ENCODE results near the gene CCDC174.

The CCDC174 gene

DNA sequence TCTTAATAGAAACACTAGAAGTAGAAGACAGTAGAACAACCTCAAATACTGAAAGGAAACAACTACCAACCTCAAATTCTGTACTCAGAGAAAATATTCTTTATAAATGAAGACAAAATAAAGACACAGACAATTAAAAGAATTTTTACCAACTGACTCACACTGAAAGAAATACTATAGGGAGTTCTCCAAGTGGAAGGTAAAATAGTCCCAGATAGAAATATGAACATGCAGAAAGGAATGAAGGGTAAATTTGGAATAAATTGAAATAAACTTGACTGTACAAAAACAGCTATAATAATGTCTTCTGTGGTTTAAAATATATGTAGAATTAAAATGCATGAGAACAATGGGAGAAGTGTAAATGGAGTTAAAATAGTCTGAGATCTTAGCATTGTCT, 36.7 kb upstream of the CCDC174 start:
- no peak for DNase-seq (ENCODE audit: low spot score)
- in situ Hi-C loops (cut with MboI; ENCODE audit: low pct_unique_long_range_greater_than_20kb, low sequenced_read_pairs, unreplicated experiment), result no loop called here
- TF ChIP-seq, protein P1, sequence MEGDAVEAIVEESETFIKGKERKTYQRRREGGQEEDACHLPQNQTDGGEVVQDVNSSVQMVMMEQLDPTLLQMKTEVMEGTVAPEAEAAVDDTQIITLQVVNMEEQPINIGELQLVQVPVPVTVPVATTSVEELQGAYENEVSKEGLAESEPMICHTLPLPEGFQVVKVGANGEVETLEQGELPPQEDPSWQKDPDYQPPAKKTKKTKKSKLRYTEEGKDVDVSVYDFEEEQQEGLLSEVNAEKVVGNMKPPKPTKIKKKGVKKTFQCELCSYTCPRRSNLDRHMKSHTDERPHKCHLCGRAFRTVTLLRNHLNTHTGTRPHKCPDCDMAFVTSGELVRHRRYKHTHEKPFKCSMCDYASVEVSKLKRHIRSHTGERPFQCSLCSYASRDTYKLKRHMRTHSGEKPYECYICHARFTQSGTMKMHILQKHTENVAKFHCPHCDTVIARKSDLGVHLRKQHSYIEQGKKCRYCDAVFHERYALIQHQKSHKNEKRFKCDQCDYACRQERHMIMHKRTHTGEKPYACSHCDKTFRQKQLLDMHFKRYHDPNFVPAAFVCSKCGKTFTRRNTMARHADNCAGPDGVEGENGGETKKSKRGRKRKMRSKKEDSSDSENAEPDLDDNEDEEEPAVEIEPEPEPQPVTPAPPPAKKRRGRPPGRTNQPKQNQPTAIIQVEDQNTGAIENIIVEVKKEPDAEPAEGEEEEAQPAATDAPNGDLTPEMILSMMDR (IDR thresholded peaks at IDR 0.05; ENCODE audit: extremely low read depth, insufficient read depth, missing control alignments), result no peak

GRCh38 chr3:14616606-14617507, 34.7 kb upstream of the CCDC174 start:
- TF ChIP-seq, protein P1 (IDR thresholded peaks at IDR 0.05; ENCODE audit: extremely low read depth, insufficient read depth, missing control alignments), result no peak
- in situ Hi-C loops (cut with MboI; ENCODE audit: low pct_unique_long_range_greater_than_20kb, low sequenced_read_pairs, unreplicated experiment), result no loop called here
- DNase-seq (ENCODE audit: low spot score), result no peak

DNA sequence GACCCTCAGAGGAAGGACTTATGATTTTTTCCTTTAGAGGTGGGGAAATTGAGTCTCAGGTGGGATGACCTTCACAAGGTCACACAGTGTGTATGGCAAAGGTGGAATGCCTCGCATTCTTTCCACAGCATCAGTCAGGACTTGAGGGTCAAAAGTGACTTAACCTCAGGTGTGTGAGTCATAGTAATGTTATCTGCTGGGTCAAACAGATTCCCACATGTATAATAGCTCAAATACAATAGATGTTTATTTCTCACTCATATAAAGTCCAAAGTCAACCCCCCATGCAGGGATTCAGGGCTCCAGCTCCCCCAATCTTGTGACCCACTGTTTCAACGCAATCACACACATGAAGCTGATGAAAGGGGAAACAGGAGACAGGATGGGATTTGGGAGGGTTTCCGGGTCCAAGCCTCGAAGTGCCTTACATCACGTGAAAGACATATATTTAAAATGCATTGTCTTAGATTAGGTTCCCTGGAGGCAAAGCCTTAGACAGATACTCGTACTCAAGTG, 34.0 kb upstream of the CCDC174 start:
- in situ Hi-C loops (cut with MboI; ENCODE audit: low pct_unique_long_range_greater_than_20kb, low sequenced_read_pairs, unreplicated experiment), result no loop called here
- TF ChIP-seq, protein P1 (IDR thresholded peaks at IDR 0.05; ENCODE audit: extremely low read depth, insufficient read depth, missing control alignments), result no peak
- DNase-seq (ENCODE audit: low spot score), result no peak

GRCh38 chr3:14619605-14620004, 32.0 kb upstream of the CCDC174 start:
- in situ Hi-C loops (cut with MboI; ENCODE audit: low pct_unique_long_range_greater_than_20kb, low sequenced_read_pairs, unreplicated experiment), result no loop called here
- TF ChIP-seq, protein P1 (IDR thresholded peaks at IDR 0.05; ENCODE audit: extremely low read depth, insufficient read depth, missing control alignments), result no peak
- no peak for DNase-seq (ENCODE audit: low spot score)

DNA sequence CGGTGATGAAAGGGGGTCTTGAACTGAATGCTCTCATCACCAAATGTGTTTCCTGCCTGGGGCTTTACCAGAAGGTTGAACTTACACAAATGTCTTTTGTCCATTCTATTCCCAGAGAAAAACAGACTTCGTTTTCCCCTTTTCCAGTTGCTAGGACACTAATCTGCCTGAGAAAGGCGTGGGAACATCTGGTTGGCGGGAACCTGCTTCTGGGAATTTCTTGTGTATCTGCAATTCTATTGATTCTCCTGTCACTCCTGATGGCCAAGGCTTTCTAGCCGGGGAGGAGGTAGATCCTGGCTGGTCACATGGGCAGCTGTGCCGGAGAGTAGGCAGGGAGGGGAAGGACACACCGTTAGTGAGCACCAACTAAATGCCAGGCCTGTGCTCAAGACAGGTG, 31.1 kb upstream of the CCDC174 start:
- TF ChIP-seq, protein P1 (IDR thresholded peaks at IDR 0.05; ENCODE audit: extremely low read depth, insufficient read depth, missing control alignments), result no peak
- in situ Hi-C loops (cut with MboI; ENCODE audit: low pct_unique_long_range_greater_than_20kb, low sequenced_read_pairs, unreplicated experiment), result no loop called here
- DNase-seq (ENCODE audit: low spot score), result no peak

DNA sequence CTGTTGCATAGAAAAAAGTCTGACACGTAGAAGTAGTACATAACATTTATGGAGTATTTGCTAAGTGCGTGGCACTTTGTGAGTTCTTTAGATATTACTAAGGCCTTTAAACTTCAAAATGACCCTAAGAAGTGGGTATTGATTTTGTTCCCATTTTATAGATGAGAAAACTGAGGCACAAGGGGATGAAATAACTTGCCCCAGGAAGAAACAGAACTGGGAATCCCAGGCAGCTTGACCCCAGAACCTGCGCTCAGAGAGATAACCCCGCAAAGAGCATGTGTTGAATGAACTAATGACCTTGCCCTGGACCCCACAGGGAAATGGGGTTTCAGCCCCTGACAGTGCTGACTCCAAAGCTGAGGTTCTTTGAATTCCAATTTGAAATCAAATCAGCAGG, 30.5 kb upstream of the CCDC174 start:
- in situ Hi-C loops (cut with MboI; ENCODE audit: low pct_unique_long_range_greater_than_20kb, low sequenced_read_pairs, unreplicated experiment), result no loop called here
- TF ChIP-seq, protein P1 (IDR thresholded peaks at IDR 0.05; ENCODE audit: extremely low read depth, insufficient read depth, missing control alignments), result no peak
- DNase-seq (ENCODE audit: low spot score), result no peak

Measured in GM13977 (cell line).